T47D (cell line): Measurements from ENCODE around the gene GRB14.

ENCODE experiments used
- DNase-seq, 2 experiments: peaks; one replicate each; pipeline versions ENCODE4 v3.0.0 to v3.0.0-alpha.2; 2011 to 2012; ENCODE audit warnings: low read depth in 1 of 2, low spot score in 1 of 2
- JUND ChIP-seq: IDR thresholded peaks from 2 replicates; pipeline ENCODE4 v1.6.1; 2012; ENCODE audit warnings: low read depth
- in situ Hi-C: cut with HindIII; loops from 2 replicates; pipeline ENCODE4 v1.10.0; 2016; ENCODE audit warnings: low sequenced_read_pairs, low pct_unique_long_range_greater_than_20kb

The GRB14 gene

DNA sequence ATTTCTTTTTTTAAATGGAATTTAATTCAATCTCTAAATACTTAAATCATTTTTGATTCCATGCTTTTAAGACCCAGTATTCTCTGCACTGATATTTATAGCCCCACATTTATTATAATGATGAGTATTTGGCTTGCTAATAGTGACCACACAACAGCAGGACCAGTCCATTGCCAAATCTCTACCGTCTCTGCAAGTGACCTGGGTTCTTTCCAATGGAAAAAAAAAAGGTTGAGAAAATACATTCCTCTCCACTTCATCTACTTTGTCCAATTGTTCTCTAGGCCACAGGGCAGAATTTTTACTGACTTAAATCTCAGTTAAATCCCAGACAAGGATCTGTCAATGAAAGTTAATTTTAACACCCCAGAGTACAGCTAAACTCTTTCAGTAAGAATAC lies 20.5 kb downstream of the GRB14 start:
- no peak for TF ChIP-seq JUND

DNA sequence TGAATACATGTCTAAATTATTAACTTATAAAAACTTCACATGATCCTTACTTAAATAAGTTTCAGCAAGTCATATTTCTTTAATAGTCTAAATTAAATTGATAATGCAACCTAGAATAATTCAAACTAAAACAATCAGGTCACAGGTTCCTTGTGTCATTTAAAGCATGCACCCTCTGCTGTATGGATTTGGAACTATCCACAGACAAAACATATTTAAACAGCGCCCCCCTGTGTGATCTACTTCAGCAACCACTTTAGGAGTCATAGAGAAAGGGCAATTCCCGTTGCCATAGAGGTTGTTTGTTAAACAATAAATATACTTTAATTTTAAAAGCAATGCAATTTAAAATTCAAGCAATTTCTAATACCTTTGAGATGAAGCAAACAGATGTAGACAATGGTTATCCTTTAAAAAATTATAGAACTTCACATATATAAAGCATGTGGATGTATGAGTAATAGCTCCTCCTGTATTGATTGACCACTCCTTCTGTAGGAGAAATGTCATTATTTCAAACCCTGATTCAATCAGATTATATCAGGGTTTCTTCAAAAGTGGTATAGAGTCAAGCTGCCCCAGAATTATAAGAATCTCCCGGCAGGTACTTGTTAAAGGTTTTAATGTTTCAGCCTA lies 21.2 kb downstream of the GRB14 start:
- in situ Hi-C loops: no loop called here
- no peak for TF ChIP-seq JUND
- DNase-seq: peak; percentile 19 to 83

More for the DNA sequence above, 20.5 kb downstream of the GRB14 start:
- in situ Hi-C loops: no loop called here
- DNase-seq: no peak

DNA sequence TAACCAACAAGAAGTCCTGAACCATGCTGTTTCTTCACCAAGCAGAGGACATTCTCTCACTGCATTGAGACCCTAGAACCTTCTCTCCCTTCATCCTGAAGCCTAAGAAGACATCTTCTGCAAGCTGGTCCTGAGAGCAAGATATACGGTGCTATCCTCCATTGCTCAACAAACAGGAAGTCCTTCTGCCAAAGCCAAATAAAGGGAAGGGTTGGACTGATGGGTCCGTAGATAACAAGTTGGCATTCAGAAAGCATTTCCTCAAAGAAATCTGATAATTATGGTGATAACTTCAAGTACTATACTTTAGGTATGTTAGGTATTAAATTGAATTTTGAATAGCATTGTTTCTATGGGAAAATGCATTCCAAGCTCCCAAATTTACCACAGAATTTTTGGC lies 23.3 kb downstream of the GRB14 start:
- no peak for TF ChIP-seq JUND
- DNase-seq: peak in 1 of 2 experiments; percentile 20
- in situ Hi-C loops: no loop called here

DNA sequence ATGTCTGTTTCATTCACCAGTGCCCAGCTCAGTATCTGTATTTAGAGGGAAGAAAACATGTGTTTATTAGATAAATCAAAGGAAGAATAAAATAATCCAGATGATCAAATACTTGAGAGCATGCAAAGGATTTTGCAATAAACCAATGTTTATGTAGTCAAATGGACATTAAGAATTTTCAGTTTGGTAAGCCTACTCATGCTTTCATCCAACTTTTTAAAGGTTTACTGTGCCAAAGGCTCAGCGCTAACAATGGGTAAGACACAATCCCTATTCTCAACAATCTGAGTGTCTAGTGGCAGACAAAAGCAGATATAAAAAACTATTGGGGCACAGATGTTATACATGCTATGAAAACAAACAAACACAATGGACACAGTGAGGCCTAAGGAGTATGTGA lies 26.3 kb downstream of the GRB14 start:
- in situ Hi-C loops: no loop called here
- DNase-seq: no peak
- no peak for TF ChIP-seq JUND

DNA sequence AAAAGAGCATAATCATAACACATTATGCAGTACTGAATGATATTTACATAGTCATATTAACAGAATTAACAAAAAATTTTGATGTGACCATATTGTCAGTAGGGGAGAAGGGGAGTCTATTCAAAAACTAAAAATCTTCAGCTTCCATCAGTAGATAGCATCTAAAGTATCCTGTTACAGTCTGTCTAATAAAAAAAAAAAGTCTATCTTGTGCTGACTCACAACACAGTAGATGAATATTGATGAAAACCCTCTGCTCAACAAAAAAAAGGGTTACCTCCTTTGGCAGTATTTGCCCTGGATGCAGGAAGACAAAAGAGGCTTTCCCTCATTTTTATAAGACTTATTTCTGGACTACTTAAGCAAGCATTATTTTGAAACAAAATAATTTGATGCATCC lies 27.3 kb downstream of the GRB14 start:
- in situ Hi-C loops: no loop called here
- no peak for DNase-seq
- TF ChIP-seq JUND: no peak

DNA sequence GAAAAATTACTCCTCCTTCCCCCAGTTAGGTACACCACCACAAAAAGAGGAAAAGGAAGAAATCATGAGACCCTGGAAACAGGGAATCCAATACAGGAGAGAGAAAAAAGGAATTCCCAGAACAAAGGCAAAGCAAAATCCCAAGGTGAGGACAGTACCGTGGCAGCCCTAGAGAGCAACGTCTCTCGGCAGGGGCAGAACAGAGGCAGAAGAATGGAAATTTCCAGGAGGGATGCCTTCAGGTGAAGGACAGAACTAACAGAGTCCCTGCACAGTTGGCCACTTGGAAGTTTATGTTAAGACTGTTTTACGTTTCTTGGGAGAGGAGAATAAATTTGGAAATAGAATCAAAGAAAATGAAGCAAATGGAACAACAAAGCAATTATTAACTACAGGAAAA lies 27.7 kb downstream of the GRB14 start:
- in situ Hi-C loops: no loop called here
- DNase-seq: no peak
- no peak for TF ChIP-seq JUND

DNA sequence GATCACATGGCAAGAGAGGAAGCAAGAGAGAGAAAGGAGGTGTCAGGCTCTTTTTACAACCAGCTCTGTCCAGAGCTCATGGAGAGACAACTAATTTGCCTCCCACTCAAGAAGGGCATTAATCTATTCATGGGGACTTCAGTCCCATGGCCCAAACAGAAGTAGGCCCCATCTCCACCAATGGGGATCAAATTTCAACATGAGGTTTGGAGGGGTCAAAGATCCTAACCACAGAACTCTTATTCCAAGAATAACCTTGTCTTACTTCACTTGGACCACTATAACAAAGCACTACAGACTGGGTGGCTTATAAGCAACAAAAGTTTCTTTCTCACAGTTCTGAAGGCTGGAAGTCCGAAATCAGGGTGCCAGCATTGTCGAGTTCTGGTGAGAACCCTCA lies 31.8 kb downstream of the GRB14 start:
- no peak for DNase-seq
- in situ Hi-C loops: no loop called here
- no peak for TF ChIP-seq JUND

DNA sequence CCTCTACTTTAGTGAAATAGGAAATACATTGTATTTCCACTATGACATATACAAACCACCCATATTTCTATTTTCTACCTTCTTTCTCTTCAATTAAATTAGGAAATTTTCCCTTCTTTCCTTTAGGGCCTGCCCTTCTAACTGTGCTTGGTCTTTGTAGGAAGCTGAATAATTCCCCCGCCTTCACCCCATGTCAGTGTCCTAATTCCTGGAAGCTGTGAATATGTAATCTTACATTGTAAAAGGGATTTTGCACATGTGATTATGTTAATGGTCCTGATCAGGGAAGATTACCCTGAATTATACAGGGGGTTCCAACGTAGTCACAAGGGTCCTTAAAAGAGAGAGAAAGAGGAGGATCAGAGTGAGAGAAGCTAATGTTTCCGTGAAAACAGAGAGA lies 40.2 kb downstream of the GRB14 start:
- DNase-seq: no peak
- no peak for TF ChIP-seq JUND
- in situ Hi-C loops: no loop called here

DNA sequence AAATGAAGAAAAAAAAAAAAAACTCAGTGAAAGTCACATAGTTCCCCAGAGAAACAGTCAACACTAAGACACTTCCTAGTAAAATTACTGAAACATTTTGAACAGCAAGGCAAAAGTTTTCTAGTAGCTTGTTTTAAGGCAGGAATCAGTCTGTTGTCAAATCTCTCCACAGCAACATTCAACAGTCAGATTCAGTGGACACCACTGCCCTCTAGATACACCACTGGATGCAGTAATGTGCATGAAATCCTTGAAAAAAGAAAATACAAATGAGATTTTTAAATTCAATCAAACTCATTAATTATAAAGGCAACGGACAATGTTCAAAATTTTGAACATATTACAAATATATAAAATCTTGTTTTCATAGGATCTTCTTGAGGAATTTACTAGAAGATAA lies 46.4 kb downstream of the GRB14 start:
- in situ Hi-C loops: no loop called here
- TF ChIP-seq JUND: no peak
- DNase-seq: peak in 1 of 2 experiments; percentile 6

DNA sequence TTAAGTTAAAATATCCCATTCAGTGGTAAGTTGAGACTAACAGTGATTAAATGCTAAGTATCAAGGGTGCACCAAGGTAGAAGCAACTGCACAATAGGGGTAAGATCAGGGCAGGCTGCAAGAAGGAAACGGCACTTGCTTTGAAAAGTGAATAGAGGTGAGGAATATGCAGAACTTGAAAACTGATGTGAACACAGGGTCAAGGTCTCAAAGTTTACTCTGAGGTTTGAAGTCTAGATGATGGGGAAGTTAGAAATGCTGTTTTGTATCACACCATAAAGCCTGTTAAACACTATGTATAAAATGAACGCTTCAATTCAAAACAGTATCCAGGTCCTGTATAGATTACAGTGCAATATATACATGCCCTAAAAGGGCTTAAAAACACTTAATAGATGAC lies 50.8 kb downstream of the GRB14 start:
- TF ChIP-seq JUND: no peak
- no peak for DNase-seq
- in situ Hi-C loops: no loop called here

DNA sequence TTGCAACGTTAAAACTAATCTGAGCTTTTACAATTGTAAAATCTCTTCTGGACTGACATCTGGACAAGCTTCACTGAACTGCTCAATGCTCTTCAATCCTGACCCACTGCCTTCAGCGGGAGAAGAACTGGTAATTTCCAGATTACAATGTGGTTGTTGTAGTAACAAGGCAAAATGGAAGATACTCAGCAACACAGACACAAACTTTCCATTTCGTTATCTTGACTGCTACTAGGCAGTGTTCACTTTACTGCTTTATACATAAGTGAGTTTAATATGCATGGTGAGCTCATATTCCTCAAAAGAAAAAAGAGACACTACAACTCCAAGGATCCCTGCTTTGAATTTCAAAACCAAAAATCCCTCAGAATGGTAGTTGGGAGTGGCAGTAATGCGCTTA lies 51.9 kb downstream of the GRB14 start:
- TF ChIP-seq JUND: no peak
- in situ Hi-C loops: no loop called here

DNA sequence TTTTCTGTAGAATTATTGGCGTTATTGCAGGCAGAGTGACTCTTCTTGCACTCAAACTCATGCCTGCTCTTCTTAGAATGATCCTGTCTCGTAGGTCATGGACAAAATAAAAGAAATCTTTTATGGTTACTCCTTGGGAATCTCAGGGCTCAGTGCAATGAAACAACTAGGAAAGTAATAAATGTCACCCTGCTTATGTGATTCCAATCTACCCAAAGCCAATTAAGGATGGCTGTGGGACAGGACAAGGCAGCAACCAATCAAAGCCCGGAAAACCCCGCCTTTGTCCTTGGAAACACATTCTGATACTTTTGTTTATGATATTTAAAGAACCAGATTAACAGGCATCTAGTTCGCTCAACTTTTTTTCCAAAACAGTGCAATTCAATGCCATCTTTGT lies 53.0 kb downstream of the GRB14 start:
- peak in 1 of 2 experiments; percentile 24 for DNase-seq
- no peak for TF ChIP-seq JUND
- in situ Hi-C loops: no loop called here

More for the DNA sequence above, 51.9 kb downstream of the GRB14 start:
- DNase-seq: no peak

DNA sequence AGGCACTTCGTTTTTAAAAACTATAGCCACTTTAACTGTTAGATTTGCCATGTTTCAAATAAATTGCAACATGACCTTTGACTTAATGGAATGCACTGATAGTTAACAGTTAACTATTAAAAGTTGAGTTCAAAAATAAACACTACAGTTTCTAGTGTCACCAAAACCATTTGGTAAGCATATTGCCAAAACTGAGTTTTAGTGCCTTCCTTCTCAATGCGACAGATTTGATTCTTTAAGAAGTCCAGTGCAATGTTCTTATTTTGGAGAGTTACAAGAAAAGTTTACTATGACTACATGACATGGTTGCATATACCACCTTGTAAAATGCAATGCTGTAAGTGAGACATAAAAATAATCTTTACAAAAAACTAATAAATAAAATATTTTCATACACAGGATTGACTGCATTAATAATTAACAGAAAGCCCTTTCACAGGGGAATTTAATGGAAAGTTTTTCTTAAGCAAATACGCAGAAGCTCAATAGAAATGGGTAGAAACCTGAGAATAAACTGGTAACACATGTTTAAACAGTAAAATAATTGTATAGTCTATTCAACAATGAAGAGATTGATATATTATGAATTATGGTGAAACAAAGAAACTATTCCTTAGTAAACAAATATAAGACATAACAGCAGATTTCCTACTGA lies 53.8 kb downstream of the GRB14 start:
- TF ChIP-seq JUND: no peak
- no peak for DNase-seq
- in situ Hi-C loops: no loop called here

DNA sequence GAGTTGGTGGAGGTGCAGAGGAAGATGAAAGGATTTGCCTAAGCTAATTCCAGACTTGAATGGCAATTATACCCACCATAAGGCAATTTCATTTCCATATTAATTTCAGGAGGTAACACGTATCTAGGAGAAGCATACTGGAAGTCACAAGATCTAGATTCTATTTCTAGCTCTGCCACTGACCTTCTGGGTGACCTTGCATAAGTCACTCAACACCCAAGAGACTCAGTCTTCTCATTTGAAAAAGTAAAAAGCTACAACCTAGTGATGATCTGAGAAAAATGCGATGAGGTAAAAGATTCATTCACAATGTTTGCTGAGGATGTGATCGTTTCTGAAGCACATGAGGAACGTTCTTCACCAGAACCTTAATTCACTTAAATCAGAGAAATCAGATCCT lies 55.9 kb downstream of the GRB14 start:
- no peak for TF ChIP-seq JUND
- DNase-seq: no peak
- in situ Hi-C loops: no loop called here
